ENCODE measurements around the gene PCDHB4. TPM values are rescaled to one million over a fixed set of nuclear protein-coding genes. Genes with fewer than 3 reads are reported as not detected.
"Not testable (repeated sequence)": the region's sequence is repeated elsewhere in the genome, so short reads cannot be mapped to it uniquely, and the experiment has no call there.

Gene PCDHB4
- polyA plus RNA-seq, 6 donors from 2014 or later = not detected

GRCh38 chr5:141119250-141119649 is 2.4 kb upstream of the PCDHB4 start:
- Mint-ChIP-seq H3K27me3 (peaks cover 7 to 23% (median 20%) of the 10 kb centered on the region in 3 donors), H3K27ac (no peak overlapping the region), H3K9me3 (peaks cover 6 to 51% (median 33%) of the 10 kb centered on the region in 7 donors), H3K4me1 (no peaks in the 10 kb centered on the region), H3K36me3 (peaks cover 4 to 16% of the 10 kb centered on the region in 2 donors), H3K4me3 (no peak overlapping the region)
- no peak for DNase-seq
- no peak for ATAC-seq (ENCODE audit: low read depth in 2 of 2)

- peaks cover 0 to 6% of the 10 kb centered on the region in 2 donors for H3K36me3 Mint-ChIP-seq
- no peak for DNase-seq
- ATAC-seq (ENCODE audit: low read depth in 2 of 2) = no peak
- peaks cover 4 to 27% (median 12%) of the 10 kb centered on the region in 7 donors for H3K9me3 Mint-ChIP-seq
- H3K27ac Mint-ChIP-seq = no peak overlapping the region
- no peak overlapping the region for H3K4me3 Mint-ChIP-seq
- peaks cover 7 to 23% (median 20%) of the 10 kb centered on the region in 3 donors for H3K27me3 Mint-ChIP-seq
- H3K4me1 Mint-ChIP-seq = no peaks in the 10 kb centered on the region
Measured at GRCh38 chr5:141121985-141122384, 367 bp downstream of the PCDHB4 start.

- not testable (repeated sequence) for H3K4me1 Mint-ChIP-seq; H3K36me3 Mint-ChIP-seq; H3K4me3 Mint-ChIP-seq; ATAC-seq (ENCODE audit: low read depth in 2 of 2); DNase-seq
- H3K27ac Mint-ChIP-seq = peak overlapping the region in 1 of 6 donors; percentile 52
- peaks cover 4 to 27% (median 11%) of the 10 kb centered on the region in 7 donors for H3K9me3 Mint-ChIP-seq
- H3K27me3 Mint-ChIP-seq = peaks cover 10 to 25% (median 23%) of the 10 kb centered on the region in 3 donors
Measured at GRCh38 chr5:141123396-141124135, 1.9 kb downstream of the PCDHB4 start.

- H3K27me3 Mint-ChIP-seq = peaks cover 13 to 19% (median 14%) of the 10 kb centered on the region in 3 donors
- peaks cover 4 to 19% (median 13%) of the 10 kb centered on the region in 7 donors for H3K9me3 Mint-ChIP-seq
- ATAC-seq (ENCODE audit: low read depth in 2 of 2) (no peak), DNase-seq (no peak)
- peaks cover 0 to 6% of the 10 kb centered on the region in 2 donors for H3K36me3 Mint-ChIP-seq
- H3K27ac Mint-ChIP-seq = no peak overlapping the region
- H3K4me1 Mint-ChIP-seq = no peaks in the 10 kb centered on the region
- no peak overlapping the region for H3K4me3 Mint-ChIP-seq
Measured at GRCh38 chr5:141127305-141127704, 5.7 kb downstream of the PCDHB4 start.

- Mint-ChIP-seq H3K36me3 (peaks cover 15 to 16% of the 10 kb centered on the region in 2 donors), H3K4me1 (peaks cover 6 to 7% (median 7%) of the 10 kb centered on the region in 3 donors), H3K4me3 (peak within 1 kb of the TSS in 3 of 8 donors; percentile 4 to 17 (median 14)), H3K9me3 (peaks cover 12 to 68% (median 38%) of the 10 kb centered on the region in 7 donors), H3K27me3 (peaks cover 17 to 25% (median 21%) of the 10 kb centered on the region in 3 donors), H3K27ac (peak within 1 kb of the TSS in 1 of 6 donors; percentile 72)
- DNase-seq = no peak
- ATAC-seq (ENCODE audit: low read depth in 2 of 2) = no peak
Measured at GRCh38 chr5:141135030-141135717, 13.6 kb downstream of the PCDHB4 start, which contains the start of gene PCDHB5. Gene PCDHB5 (plus strand): TSS chr5:141135206. CDS start chr5:141135435, 229 bp downstream.

GRCh38 chr5:141135718-141136266 is 14.2 kb downstream of the PCDHB4 start:
- Mint-ChIP-seq H3K27ac (no peak overlapping the region), H3K27me3 (peaks cover 11 to 27% (median 21%) of the 10 kb centered on the region in 3 donors), H3K36me3 (peaks cover 15 to 16% of the 10 kb centered on the region in 2 donors), H3K9me3 (peaks cover 12 to 68% (median 37%) of the 10 kb centered on the region in 7 donors), H3K4me1 (peaks cover 6 to 7% (median 7%) of the 10 kb centered on the region in 3 donors), H3K4me3 (peak overlapping the region in 1 of 8 donors; percentile 14)
- DNase-seq = no peak
- ATAC-seq (ENCODE audit: low read depth in 2 of 2) = no peak

- H3K4me3 Mint-ChIP-seq; ATAC-seq (ENCODE audit: low read depth in 2 of 2); H3K27ac Mint-ChIP-seq; H3K4me1 Mint-ChIP-seq; DNase-seq: not testable (repeated sequence)
- peaks cover 12 to 63% (median 35%) of the 10 kb centered on the region in 7 donors for H3K9me3 Mint-ChIP-seq
- peaks cover 15 to 16% of the 10 kb centered on the region in 2 donors for H3K36me3 Mint-ChIP-seq
- peaks cover 17 to 32% (median 22%) of the 10 kb centered on the region in 3 donors for H3K27me3 Mint-ChIP-seq
Measured at GRCh38 chr5:141137346-141137745, 15.7 kb downstream of the PCDHB4 start.

GRCh38 chr5:141149812-141150211 is 28.2 kb downstream of the PCDHB4 start, which contains the start of gene PCDHB6:
Gene PCDHB6 (plus strand): TSS chr5:141150057. CDS start chr5:141150258, 201 bp downstream.
- Mint-ChIP-seq H3K4me1 (peaks cover 0 to 5% (median 5%) of the 10 kb centered on the region in 3 donors), H3K36me3 (peaks cover 3 to 7% of the 10 kb centered on the region in 2 donors), H3K4me3 (peak within 1 kb of the TSS in 3 of 8 donors; percentile 47 to 56 (median 56)), H3K9me3 (peaks cover 4 to 40% (median 23%) of the 10 kb centered on the region in 7 donors), H3K27me3 (peaks cover 24 to 44% (median 31%) of the 10 kb centered on the region in 3 donors), H3K27ac (no peak within 1 kb of the TSS)
- DNase-seq (no peak), ATAC-seq (ENCODE audit: low read depth in 2 of 2) (no peak)

- peaks cover 28 to 47% (median 35%) of the 10 kb centered on the region in 3 donors for H3K27me3 Mint-ChIP-seq
- H3K4me1 Mint-ChIP-seq = peaks cover 0 to 5% (median 5%) of the 10 kb centered on the region in 3 donors
- peaks cover 4 to 43% (median 23%) of the 10 kb centered on the region in 7 donors for H3K9me3 Mint-ChIP-seq
- ATAC-seq (ENCODE audit: low read depth in 2 of 2) = no peak
- no peak for DNase-seq
- H3K27ac Mint-ChIP-seq = no peak overlapping the region
- H3K4me3 Mint-ChIP-seq = peak overlapping the region in 2 of 8 donors; percentile 47 to 56
- H3K36me3 Mint-ChIP-seq = peaks cover 3 to 7% of the 10 kb centered on the region in 2 donors
Measured at GRCh38 chr5:141150224-141150992, 28.8 kb downstream of the PCDHB4 start.

- H3K9me3 Mint-ChIP-seq = peaks cover 4 to 48% (median 26%) of the 10 kb centered on the region in 7 donors
- no peak overlapping the region for H3K27ac Mint-ChIP-seq
- H3K36me3 Mint-ChIP-seq = peaks cover 6 to 7% of the 10 kb centered on the region in 2 donors
- ATAC-seq (ENCODE audit: low read depth in 2 of 2) = no peak
- H3K4me1 Mint-ChIP-seq = peaks cover 0 to 5% (median 5%) of the 10 kb centered on the region in 3 donors
- no peak for DNase-seq
- peaks cover 33 to 53% (median 38%) of the 10 kb centered on the region in 3 donors for H3K27me3 Mint-ChIP-seq
- peak overlapping the region in 1 of 8 donors; percentile 25 for H3K4me3 Mint-ChIP-seq
Measured at GRCh38 chr5:141150993-141151325, 29.3 kb downstream of the PCDHB4 start.

GRCh38 chr5:141151632-141152031 is 30.0 kb downstream of the PCDHB4 start:
- Mint-ChIP-seq H3K9me3 (peaks cover 4 to 55% (median 31%) of the 10 kb centered on the region in 7 donors), H3K36me3 (peaks cover 11 to 13% of the 10 kb centered on the region in 2 donors), H3K27me3 (peaks cover 36 to 60% (median 38%) of the 10 kb centered on the region in 3 donors)
- not testable (repeated sequence) for H3K4me1 Mint-ChIP-seq; DNase-seq; H3K4me3 Mint-ChIP-seq; ATAC-seq (ENCODE audit: low read depth in 2 of 2); H3K27ac Mint-ChIP-seq

GRCh38 chr5:141152096-141152495 is 30.5 kb downstream of the PCDHB4 start:
- peaks cover 36 to 64% (median 42%) of the 10 kb centered on the region in 3 donors for H3K27me3 Mint-ChIP-seq
- H3K27ac Mint-ChIP-seq; H3K4me1 Mint-ChIP-seq; H3K4me3 Mint-ChIP-seq; ATAC-seq (ENCODE audit: low read depth in 2 of 2); DNase-seq: not testable (repeated sequence)
- H3K9me3 Mint-ChIP-seq = peaks cover 4 to 60% (median 34%) of the 10 kb centered on the region in 7 donors
- peaks cover 15% of the 10 kb centered on the region in 2 donors for H3K36me3 Mint-ChIP-seq

All from naive B cell (primary cell).